B cell (primary cell): ENCODE data around the gene ARL17B.
"Not testable (repeated sequence)": the region's sequence is repeated elsewhere in the genome, so short reads cannot be mapped to it uniquely, and the experiment has no call there.

Source experiments
- EZH2 ChIP-seq: IDR thresholded peaks from 2 replicates; pipeline ENCODE4 v1.6.1; 2012; ENCODE audit warnings: borderline replicate concordance, low read depth, mild to moderate bottlenecking, moderate library complexity, low read length; ENCODE audit not compliant: insufficient read depth, poor library complexity, severe bottlenecking
- TF ChIP-seq, protein P1 (sequence below): fragments of 200-600 bp; IDR thresholded peaks from one replicate; pipeline ENCODE4 v1.8.0; 2022; ENCODE audit warnings: antibody characterized with exemption, mild to moderate bottlenecking

GRCh38 chr17:46294831-46295230 lies 66.7 kb downstream of the ARL17B start, which contains the start of gene LRRC37A:
- TF ChIP-seq, protein P1, sequence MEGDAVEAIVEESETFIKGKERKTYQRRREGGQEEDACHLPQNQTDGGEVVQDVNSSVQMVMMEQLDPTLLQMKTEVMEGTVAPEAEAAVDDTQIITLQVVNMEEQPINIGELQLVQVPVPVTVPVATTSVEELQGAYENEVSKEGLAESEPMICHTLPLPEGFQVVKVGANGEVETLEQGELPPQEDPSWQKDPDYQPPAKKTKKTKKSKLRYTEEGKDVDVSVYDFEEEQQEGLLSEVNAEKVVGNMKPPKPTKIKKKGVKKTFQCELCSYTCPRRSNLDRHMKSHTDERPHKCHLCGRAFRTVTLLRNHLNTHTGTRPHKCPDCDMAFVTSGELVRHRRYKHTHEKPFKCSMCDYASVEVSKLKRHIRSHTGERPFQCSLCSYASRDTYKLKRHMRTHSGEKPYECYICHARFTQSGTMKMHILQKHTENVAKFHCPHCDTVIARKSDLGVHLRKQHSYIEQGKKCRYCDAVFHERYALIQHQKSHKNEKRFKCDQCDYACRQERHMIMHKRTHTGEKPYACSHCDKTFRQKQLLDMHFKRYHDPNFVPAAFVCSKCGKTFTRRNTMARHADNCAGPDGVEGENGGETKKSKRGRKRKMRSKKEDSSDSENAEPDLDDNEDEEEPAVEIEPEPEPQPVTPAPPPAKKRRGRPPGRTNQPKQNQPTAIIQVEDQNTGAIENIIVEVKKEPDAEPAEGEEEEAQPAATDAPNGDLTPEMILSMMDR, result not testable (repeated sequence)
- TF ChIP-seq EZH2, result not testable (repeated sequence)
